ENCODE measurements around the gene DDX24. TPM values are rescaled to one million over a fixed set of nuclear protein-coding genes. Genes with fewer than 3 reads are reported as not detected.

Gene DDX24
- polyA plus RNA-seq = 100 to 1,000 TPM in 2 of 3 donors, 10 to 100 TPM in 1; 60.8 to 208 (median 114) TPM

GRCh38 chr14:94080621-94081385 lies at the start of gene DDX24, which contains the start of gene IFI27L1:
TSS of gene DDX24 (minus strand) at chr14:94081202. CDS start at chr14:94079742, 1,460 bp downstream.
TSS of gene IFI27L1 (plus strand) at chr14:94081310. CDS start at chr14:94096938, 15,628 bp downstream.
- peaks cover 22 to 32% (median 23%) of the 10 kb centered on the region in 3 donors for H3K36me3 Mint-ChIP-seq
- H3K27ac Mint-ChIP-seq = peak within 1 kb of the TSS; percentile 97 to 99 (median 99)
- H3K4me1 Mint-ChIP-seq = peaks cover 53 to 64% of the 10 kb centered on the region in 2 donors
- H3K27me3 Mint-ChIP-seq (ENCODE audit: low read depth in 3 of 3) = peaks cover 6 to 13% (median 11%) of the 10 kb centered on the region in 3 donors
- H3K4me3 Mint-ChIP-seq = peak within 1 kb of the TSS; percentile 94 to 100 (median 99)
- DNase-seq = peak; percentile 97 to 98 (median 97)
- no peaks in the 10 kb centered on the region for H3K9me3 Mint-ChIP-seq

GRCh38 chr14:94129758-94130414 lies 48.9 kb upstream of the DDX24 start:
- no peaks in the 10 kb centered on the region for H3K36me3 Mint-ChIP-seq
- H3K27me3 Mint-ChIP-seq (ENCODE audit: low read depth in 3 of 3) = peaks cover 2 to 6% (median 2%) of the 10 kb centered on the region in 3 donors
- peak; percentile 19 to 21 (median 19) for DNase-seq

GRCh38 chr14:94129111-94129757 lies 48.2 kb upstream of the DDX24 start, which contains the start of gene IFI27L2:
TSS of gene IFI27L2 (minus strand) at chr14:94129604. CDS start at chr14:94129564, 40 bp downstream.
- H3K9me3 Mint-ChIP-seq = no peaks in the 10 kb centered on the region
- H3K4me3 Mint-ChIP-seq = peak within 1 kb of the TSS; percentile 85 to 94 (median 91)
- H3K36me3 Mint-ChIP-seq = no peaks in the 10 kb centered on the region
- DNase-seq = peak; percentile 54 to 63 (median 59)
- H3K4me1 Mint-ChIP-seq = peaks cover 21 to 23% of the 10 kb centered on the region in 2 donors
- peaks cover 0 to 6% (median 2%) of the 10 kb centered on the region in 3 donors for H3K27me3 Mint-ChIP-seq (ENCODE audit: low read depth in 3 of 3)
- peak within 1 kb of the TSS; percentile 75 to 85 (median 80) for H3K27ac Mint-ChIP-seq

More at GRCh38 chr14:94129758-94130414, 48.9 kb upstream of the DDX24 start:
- no peaks in the 10 kb centered on the region for H3K9me3 Mint-ChIP-seq
- H3K27ac Mint-ChIP-seq = peak overlapping the region; percentile 75 to 85 (median 80)
- peak overlapping the region; percentile 85 to 94 (median 91) for H3K4me3 Mint-ChIP-seq
- peaks cover 21 to 23% of the 10 kb centered on the region in 2 donors for H3K4me1 Mint-ChIP-seq

- Mint-ChIP-seq H3K27me3 (ENCODE audit: low read depth in 3 of 3) (peaks cover 0 to 4% (median 2%) of the 10 kb centered on the region in 3 donors), H3K9me3 (no peaks in the 10 kb centered on the region), H3K36me3 (no peaks in the 10 kb centered on the region), H3K27ac (peak overlapping the region; percentile 75 to 84 (median 79)), H3K4me3 (peak overlapping the region; percentile 85 to 94 (median 91)), H3K4me1 (peaks cover 21 to 23% of the 10 kb centered on the region in 2 donors)
- DNase-seq = no peak
Observed at GRCh38 chr14:94128216-94128839, 47.3 kb upstream of the DDX24 start.

- no peaks in the 10 kb centered on the region for H3K36me3 Mint-ChIP-seq
- H3K4me1 Mint-ChIP-seq = peaks cover 21 to 23% of the 10 kb centered on the region in 2 donors
- H3K27ac Mint-ChIP-seq = peak overlapping the region in 3 of 6 donors; percentile 10 to 82 (median 59)
- peak overlapping the region in 1 of 5 donors; percentile 18 for H3K4me3 Mint-ChIP-seq
- peaks cover under 1 to 5% (median 2%) of the 10 kb centered on the region in 3 donors for H3K27me3 Mint-ChIP-seq (ENCODE audit: low read depth in 3 of 3)
- H3K9me3 Mint-ChIP-seq = no peaks in the 10 kb centered on the region
- DNase-seq = no peak
Observed at GRCh38 chr14:94127330-94127729, 46.3 kb upstream of the DDX24 start.

GRCh38 chr14:94126800-94127199 lies 45.8 kb upstream of the DDX24 start:
- Mint-ChIP-seq H3K36me3 (no peaks in the 10 kb centered on the region), H3K27ac (peak overlapping the region in 1 of 6 donors; percentile 29), H3K4me3 (no peak overlapping the region), H3K9me3 (no peaks in the 10 kb centered on the region), H3K27me3 (ENCODE audit: low read depth in 3 of 3) (peaks cover under 1 to 5% (median 2%) of the 10 kb centered on the region in 3 donors), H3K4me1 (peaks cover 21 to 23% of the 10 kb centered on the region in 2 donors)
- no peak for DNase-seq

GRCh38 chr14:94126419-94126677 lies 45.3 kb upstream of the DDX24 start:
- DNase-seq = no peak
- Mint-ChIP-seq H3K4me3 (no peak overlapping the region), H3K27ac (peak overlapping the region in 3 of 6 donors; percentile 23 to 38 (median 29)), H3K36me3 (no peaks in the 10 kb centered on the region), H3K4me1 (peaks cover 21 to 23% of the 10 kb centered on the region in 2 donors), H3K9me3 (no peaks in the 10 kb centered on the region), H3K27me3 (ENCODE audit: low read depth in 3 of 3) (peaks cover 2 to 5% (median 4%) of the 10 kb centered on the region in 3 donors)

- peak overlapping the region in 2 of 6 donors; percentile 12 to 38 for H3K27ac Mint-ChIP-seq
- H3K4me1 Mint-ChIP-seq = peaks cover 21 to 23% of the 10 kb centered on the region in 2 donors
- no peaks in the 10 kb centered on the region for H3K36me3 Mint-ChIP-seq
- no peak for DNase-seq
- no peak overlapping the region for H3K4me3 Mint-ChIP-seq
- peaks cover 0 to 3% (median 0%) of the 10 kb centered on the region in 6 donors for H3K9me3 Mint-ChIP-seq
- peaks cover 2 to 5% (median 4%) of the 10 kb centered on the region in 3 donors for H3K27me3 Mint-ChIP-seq (ENCODE audit: low read depth in 3 of 3)
Observed at GRCh38 chr14:94125659-94126418, 44.8 kb upstream of the DDX24 start.

- peaks cover 0 to 5% (median 4%) of the 10 kb centered on the region in 3 donors for H3K27me3 Mint-ChIP-seq (ENCODE audit: low read depth in 3 of 3)
- H3K4me1 Mint-ChIP-seq = peaks cover 14 to 17% of the 10 kb centered on the region in 2 donors
- no peak for DNase-seq
- H3K36me3 Mint-ChIP-seq = no peaks in the 10 kb centered on the region
- H3K9me3 Mint-ChIP-seq = peaks cover 0 to 8% (median 3%) of the 10 kb centered on the region in 6 donors
- no peak overlapping the region for H3K27ac Mint-ChIP-seq
- H3K4me3 Mint-ChIP-seq = no peak overlapping the region
Observed at GRCh38 chr14:94124582-94125377, 43.8 kb upstream of the DDX24 start.

GRCh38 chr14:94123868-94124267 lies 42.9 kb upstream of the DDX24 start:
- DNase-seq = no peak
- H3K9me3 Mint-ChIP-seq = peaks cover 0 to 11% (median 3%) of the 10 kb centered on the region in 6 donors
- no peak overlapping the region for H3K27ac Mint-ChIP-seq

GRCh38 chr14:94123296-94123695 lies 42.3 kb upstream of the DDX24 start:
- Mint-ChIP-seq H3K9me3 (peaks cover 0 to 11% (median 3%) of the 10 kb centered on the region in 6 donors), H3K27me3 (ENCODE audit: low read depth in 3 of 3) (peaks cover 0 to 5% (median 4%) of the 10 kb centered on the region in 3 donors), H3K4me3 (no peak overlapping the region), H3K27ac (no peak overlapping the region), H3K4me1 (peaks cover 0 to 3% of the 10 kb centered on the region in 2 donors), H3K36me3 (no peaks in the 10 kb centered on the region)
- no peak for DNase-seq

More at GRCh38 chr14:94123868-94124267, 42.9 kb upstream of the DDX24 start:
- peaks cover 0 to 5% (median 4%) of the 10 kb centered on the region in 3 donors for H3K27me3 Mint-ChIP-seq (ENCODE audit: low read depth in 3 of 3)
- H3K4me1 Mint-ChIP-seq = peaks cover 6 to 9% of the 10 kb centered on the region in 2 donors
- no peak overlapping the region for H3K4me3 Mint-ChIP-seq
- no peaks in the 10 kb centered on the region for H3K36me3 Mint-ChIP-seq

- H3K4me1 Mint-ChIP-seq = no peaks in the 10 kb centered on the region
- H3K9me3 Mint-ChIP-seq = peaks cover 0 to 11% (median 3%) of the 10 kb centered on the region in 6 donors
- no peak overlapping the region for H3K4me3 Mint-ChIP-seq
- H3K27me3 Mint-ChIP-seq (ENCODE audit: low read depth in 3 of 3) = peaks cover 0 to 8% (median 5%) of the 10 kb centered on the region in 3 donors
- no peaks in the 10 kb centered on the region for H3K36me3 Mint-ChIP-seq
- no peak overlapping the region for H3K27ac Mint-ChIP-seq
- DNase-seq = no peak
Observed at GRCh38 chr14:94122438-94122837, 41.4 kb upstream of the DDX24 start.
